ENCODE measurements around the gene RALGDS.
"Not testable (repeated sequence)": the region's sequence is repeated elsewhere in the genome, so short reads cannot be mapped to it uniquely, and the experiment has no call there.

The RALGDS gene

DNA sequence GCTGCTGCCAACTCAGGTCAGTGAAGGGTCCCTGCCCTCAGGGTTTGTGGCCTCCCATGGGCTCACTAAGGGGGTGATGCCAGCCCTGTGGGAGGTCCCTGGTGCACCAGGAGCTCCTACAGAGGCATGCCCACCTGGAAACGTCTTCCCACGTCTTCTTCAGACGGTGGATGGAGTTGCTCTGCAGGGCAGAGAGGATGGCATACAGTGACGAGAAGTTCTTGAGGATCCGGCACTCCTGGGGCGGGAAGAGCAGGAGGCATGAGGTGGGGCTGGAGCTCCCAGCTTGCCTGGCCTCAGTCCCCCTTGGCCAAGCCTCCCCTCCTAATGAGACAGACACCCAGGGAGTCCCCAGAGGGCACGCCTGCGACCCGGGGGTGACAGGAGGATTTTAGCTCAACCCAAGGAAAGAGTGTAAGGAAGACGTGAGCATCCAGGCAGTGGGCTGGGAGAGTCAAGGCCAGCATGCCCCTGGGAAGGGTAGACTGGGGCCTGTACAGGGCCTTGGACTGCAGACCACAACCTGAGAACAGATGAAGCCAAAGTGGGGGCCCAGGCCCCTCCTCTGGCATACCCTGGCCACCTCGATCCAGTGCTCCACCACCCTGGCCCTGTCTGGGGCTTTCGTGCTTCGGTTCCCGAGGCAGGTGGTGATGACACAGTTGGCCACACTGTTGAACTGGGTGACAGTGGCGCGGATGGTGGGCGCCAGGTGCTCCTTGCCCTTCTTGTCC lies 14.4 kb downstream of the RALGDS start:
- no peak for DNase-seq (ENCODE audit: low spot score)

- DNase-seq (ENCODE audit: low spot score): no peak
Observed at GRCh38 chr9:133105461-133105770, 15.6 kb downstream of the RALGDS start.

GRCh38 chr9:133104718-133105460 lies 16.2 kb downstream of the RALGDS start:
- DNase-seq (ENCODE audit: low spot score): no peak

- no peak for DNase-seq (ENCODE audit: low spot score)
Observed at GRCh38 chr9:133103987-133104505, 17.0 kb downstream of the RALGDS start.

- DNase-seq (ENCODE audit: low spot score): peak; percentile 43
Observed at GRCh38 chr9:133103183-133103986, 17.7 kb downstream of the RALGDS start.

GRCh38 chr9:133102190-133103021 lies 18.6 kb downstream of the RALGDS start:
- no peak for DNase-seq (ENCODE audit: low spot score)

DNA sequence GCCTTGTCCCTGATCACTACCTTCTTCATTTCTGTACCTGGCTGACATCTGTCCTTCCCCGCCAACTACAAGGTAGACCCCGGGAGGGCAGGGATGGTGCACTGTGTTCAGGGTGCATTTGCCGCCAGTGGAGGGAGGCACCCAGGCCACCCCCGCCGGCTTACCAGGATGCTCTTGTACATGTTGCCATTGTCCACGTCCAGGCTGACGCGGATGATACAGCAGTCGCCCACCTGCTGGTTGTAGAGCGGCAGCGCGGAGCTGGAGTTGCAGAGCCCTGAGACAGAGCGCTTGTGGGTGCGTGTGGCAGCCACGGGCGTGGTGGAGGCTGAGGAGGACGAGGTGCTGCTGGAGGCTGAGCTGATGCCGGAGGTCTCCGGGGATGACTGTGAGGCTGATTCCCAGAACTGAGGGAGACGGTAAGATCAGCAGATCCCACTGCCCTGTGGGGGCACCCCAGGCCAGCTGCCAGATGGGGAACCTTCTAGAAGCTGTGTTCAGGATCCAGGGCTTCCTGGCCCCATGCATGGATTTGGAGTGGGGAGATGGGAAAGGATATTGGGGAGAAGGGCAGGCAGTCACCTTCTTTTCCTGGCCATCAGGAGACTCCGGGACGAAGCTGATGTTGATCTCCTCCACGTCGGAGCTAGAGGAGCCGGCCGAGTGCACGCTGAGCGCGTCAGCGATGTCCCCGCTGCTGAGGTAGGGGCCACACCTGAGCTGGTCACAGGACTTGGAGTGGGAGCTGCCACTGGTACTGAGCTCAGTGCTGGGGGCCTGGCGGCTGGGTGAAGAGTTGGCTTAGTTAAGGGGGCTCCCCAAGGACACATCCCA lies 19.5 kb downstream of the RALGDS start:
- no peak for DNase-seq (ENCODE audit: low spot score)

DNA sequence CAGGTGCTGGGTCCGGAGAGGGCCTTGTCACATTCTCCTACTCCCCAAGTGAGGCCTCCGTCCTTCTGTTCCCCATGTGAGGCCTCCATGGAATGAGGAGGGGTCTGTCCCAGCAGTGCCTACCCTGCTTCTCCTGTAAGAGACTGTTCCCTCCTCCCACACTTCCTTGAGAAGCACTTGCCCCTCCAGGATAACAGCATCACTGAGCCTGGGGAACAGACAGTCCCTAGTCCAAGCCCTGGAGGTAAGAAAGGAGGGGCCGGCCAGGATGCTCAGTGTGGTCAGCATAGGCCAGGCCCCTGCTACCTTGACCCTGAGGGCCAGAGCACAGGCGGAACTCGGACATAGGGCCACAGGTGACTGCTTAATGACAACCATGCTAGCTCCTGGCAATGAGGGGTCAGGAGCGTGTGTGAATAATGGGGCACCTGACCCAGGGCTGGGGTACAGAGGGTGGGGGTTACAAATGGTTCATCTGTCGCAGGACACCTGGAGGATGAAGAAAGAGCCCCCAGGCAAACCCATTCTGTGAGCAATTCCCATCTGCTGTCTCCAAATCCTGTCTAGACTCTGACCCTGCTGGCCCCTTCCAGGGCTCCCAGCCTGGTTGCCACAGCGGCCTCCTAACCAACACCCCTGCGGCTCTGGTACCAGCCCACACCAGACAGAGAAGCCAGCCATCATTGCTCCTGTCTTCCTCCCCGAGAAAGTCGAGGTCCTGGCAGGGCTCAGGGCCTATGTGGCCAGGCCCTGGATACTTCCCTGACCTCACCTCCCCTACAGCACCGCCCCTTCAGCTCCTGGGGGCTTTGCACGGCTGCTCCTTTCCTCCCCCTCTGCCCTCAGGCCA lies 20.3 kb downstream of the RALGDS start:
- no peak for DNase-seq (ENCODE audit: low spot score)

DNA sequence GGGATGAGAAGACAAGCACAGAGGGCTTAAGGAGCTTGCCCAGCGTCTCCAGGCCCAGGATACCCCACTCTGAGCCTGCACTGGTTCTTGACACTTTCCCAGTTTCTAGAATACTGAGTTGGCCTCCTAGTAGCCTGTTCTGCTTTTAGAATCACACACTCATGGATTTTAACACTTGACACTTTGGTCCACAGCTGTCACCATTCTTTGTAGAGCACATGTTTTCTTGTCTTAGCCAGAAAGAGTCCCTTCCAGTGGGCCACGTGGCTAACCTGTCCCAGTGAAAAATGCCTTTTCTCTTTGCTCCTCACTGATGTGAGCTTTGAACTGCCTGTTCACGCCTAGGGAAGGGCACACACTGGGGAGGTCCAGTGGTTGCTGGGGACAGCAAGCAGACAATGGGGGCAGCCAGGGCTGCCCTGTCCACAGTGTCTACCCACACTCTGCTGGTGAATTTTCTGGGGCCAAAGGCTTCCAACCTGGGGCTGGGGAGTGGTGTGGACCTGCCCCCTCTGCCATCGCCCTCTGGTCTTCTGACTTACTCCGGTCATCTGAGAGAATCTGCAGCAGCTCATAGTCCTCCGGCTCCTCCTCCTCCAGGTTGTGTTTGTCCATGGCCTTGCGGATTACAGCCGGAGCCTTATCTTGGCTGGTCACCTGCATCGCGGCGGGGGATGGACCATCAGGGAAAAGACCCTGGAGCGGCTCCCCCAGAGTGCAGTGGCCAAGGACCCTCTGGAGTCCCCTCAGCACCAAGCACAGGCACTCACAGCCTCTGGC lies 21.1 kb downstream of the RALGDS start:
- no peak for DNase-seq (ENCODE audit: low spot score)

- no peak for DNase-seq (ENCODE audit: low spot score)
Observed at GRCh38 chr9:133098871-133099270, 22.2 kb downstream of the RALGDS start.

- no peak for DNase-seq (ENCODE audit: low spot score)
Observed at GRCh38 chr9:133098104-133098754, 22.8 kb downstream of the RALGDS start.

DNA sequence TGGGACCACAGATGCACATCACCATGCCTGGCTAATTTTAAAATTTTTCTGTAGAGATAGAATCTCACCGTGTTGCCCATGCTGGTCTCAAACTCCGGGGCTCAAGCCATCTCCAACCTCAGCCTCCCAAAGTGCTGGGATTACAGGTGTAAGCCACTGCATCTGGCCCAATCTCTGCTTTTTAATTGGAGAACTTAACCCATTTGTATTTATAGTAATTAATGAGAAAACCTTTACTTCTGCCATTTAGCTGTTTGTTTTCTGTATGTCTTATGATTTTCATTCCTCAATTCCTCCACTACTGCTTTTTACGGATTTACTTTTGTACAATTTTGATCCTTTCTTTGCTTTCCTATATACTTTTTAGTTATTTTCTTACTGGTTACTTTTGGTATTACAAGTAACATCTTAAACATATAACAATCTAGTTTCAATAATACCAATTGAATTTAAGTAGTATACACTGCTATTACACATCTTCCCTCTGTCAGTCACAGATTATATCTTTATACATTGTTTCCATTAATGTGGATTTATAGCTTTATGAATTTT lies 26.1 kb downstream of the RALGDS start:
- DNase-seq (ENCODE audit: low spot score): no peak

- DNase-seq (ENCODE audit: low spot score): not testable (repeated sequence)
Observed at GRCh38 chr9:133094351-133094750, 26.7 kb downstream of the RALGDS start.

GRCh38 chr9:133090752-133091385 lies 30.2 kb downstream of the RALGDS start:
- no peak for DNase-seq (ENCODE audit: low spot score)

- no peak for DNase-seq (ENCODE audit: low spot score)
Observed at GRCh38 chr9:133090187-133090586, 30.9 kb downstream of the RALGDS start.

GRCh38 chr9:133089271-133089671 lies 31.8 kb downstream of the RALGDS start:
- no peak for DNase-seq (ENCODE audit: low spot score)

GRCh38 chr9:133088756-133089155 lies 32.3 kb downstream of the RALGDS start:
- no peak for DNase-seq (ENCODE audit: low spot score)

Data from RKO (cell line).